Panc1 (cell line): Measurements from ENCODE around the gene NOX4. TPM values are rescaled to one million over a fixed set of nuclear protein-coding genes. Genes with fewer than 3 reads are reported as not detected.

Experiments used
- ATAC-seq: fragments of 200-7000 bp; cut with Tn5 transposase; 2 replicates; pipeline ENCODE4 v1.9.1; 2020; ENCODE audit warnings: mild to moderate bottlenecking, moderate library complexity
- BruUV-seq: library from RNA; stranded (reverse); fragments of 400-500 nt; replicated peaks from 2 replicates; lab custom pipeline; 2021; lab: Mats Ljungman, UMichigan
- CTCF ChIA-PET: fragments of 300-600 bp; sonication (Branson Sonifier 250); formaldehyde crosslinking; loops from one replicate; lab custom pipeline; 2022; ENCODE audit warnings: antibody characterized with exemption; lab: Charles Lee
- POLR2A ChIA-PET: fragments of 300-600 bp; sonication (Branson Sonifier 250); formaldehyde crosslinking; loops from one replicate; lab custom pipeline; 2022; ENCODE audit warnings: antibody characterized with exemption; lab: Charles Lee
- DNase-seq: peaks from one replicate; pipeline ENCODE4 v3.0.0-alpha.2; 2010; ENCODE audit warnings: low read depth, low spot score
- H3K27ac ChIP-seq: 2 replicates; pipeline ENCODE4 v1.5.1; 2011; ENCODE audit warnings: mild to moderate bottlenecking, low read length, inconsistent platforms
- H3K27me3 ChIP-seq: fragments of 200-500 bp; sonication (Bioruptor generic); 2 replicates; pipeline ENCODE4 v1.6.0; 2014; ENCODE audit warnings: low read length, inconsistent platforms; ENCODE audit not compliant: control insufficient read depth, insufficient read depth
- H3K36me3 ChIP-seq: fragments of 200-500 bp; sonication (Bioruptor generic); 2 replicates; pipeline ENCODE4 v1.5.1; 2014; ENCODE audit warnings: inconsistent platforms, mild to moderate bottlenecking, low read length, moderate library complexity; ENCODE audit not compliant: control insufficient read depth, insufficient read depth
- H3K4me1 ChIP-seq: 2 replicates; pipeline ENCODE4 v1.5.1; 2011; ENCODE audit warnings: inconsistent platforms, mild to moderate bottlenecking, low read length, moderate library complexity; ENCODE audit not compliant: control insufficient read depth, insufficient read depth
- H3K4me3 ChIP-seq, 2 experiments: 2 replicates each; pipeline ENCODE4 v1.5.1; 2011 to 2012; ENCODE audit warnings: low read depth in 2 of 2, low read length in 2 of 2, mild to moderate bottlenecking in 2 of 2, inconsistent platforms in 1 of 2, moderate library complexity in 1 of 2
- H3K9me3 ChIP-seq: fragments of 200-500 bp; sonication (Bioruptor generic); 2 replicates; pipeline ENCODE4 v1.5.1; 2014; ENCODE audit warnings: low read depth, mild to moderate bottlenecking, inconsistent platforms, low read length, moderate library complexity; ENCODE audit not compliant: control insufficient read depth, insufficient read depth
- CTCF ChIP-seq: fragments of 450-650 bp; IDR thresholded peaks from 2 replicates; pipeline ENCODE4 v1.5.1; 2017; ENCODE audit warnings: mild to moderate bottlenecking
- POLR2AphosphoS5 ChIP-seq: IDR thresholded peaks from 2 replicates; pipeline ENCODE4 v1.6.1; 2012; ENCODE audit warnings: mild to moderate bottlenecking, low read depth, low read length, moderate library complexity
- REST ChIP-seq, 2 experiments: IDR thresholded peaks; 2 replicates each; pipeline ENCODE4 v1.6.1; 2011 to 2012; ENCODE audit warnings: low read depth in 2 of 2, control low read depth in 1 of 2, low read length in 1 of 2, mild to moderate bottlenecking in 1 of 2, moderate library complexity in 1 of 2; ENCODE audit not compliant: insufficient read depth in 1 of 2
- SIN3A ChIP-seq: IDR thresholded peaks from 2 replicates; pipeline ENCODE4 v1.6.1; 2012; ENCODE audit warnings: low read depth, mild to moderate bottlenecking, low read length, moderate library complexity, borderline replicate concordance; ENCODE audit not compliant: insufficient read depth
- TCF7L2 ChIP-seq: IDR thresholded peaks from 2 replicates; pipeline ENCODE4 v1.6.1; 2011; ENCODE audit warnings: mild to moderate bottlenecking, low read depth, low read length, inconsistent platforms
- in situ Hi-C: cut with HindIII; loops from 2 replicates; pipeline ENCODE4 v1.10.0; 2016; ENCODE audit warnings: low sequenced_read_pairs, low pct_unique_long_range_greater_than_20kb
- intact Hi-C: fragments of 100-400 bp; cut with micrococcal nuclease; formaldehyde crosslinking; loops from one replicate; pipeline ENCODE4 v1.10.0; 2022; ENCODE audit not compliant: unreplicated experiment
- total RNA-seq: library from RNA; stranded (reverse); gene quantifications from one replicate; pipeline ENCODE4 v1.2.1, GENCODE V29; 2021; ENCODE audit not compliant: unreplicated experiment

Gene NOX4
- total RNA-seq, 1 experiment from 2014 or later = not detected

DNA sequence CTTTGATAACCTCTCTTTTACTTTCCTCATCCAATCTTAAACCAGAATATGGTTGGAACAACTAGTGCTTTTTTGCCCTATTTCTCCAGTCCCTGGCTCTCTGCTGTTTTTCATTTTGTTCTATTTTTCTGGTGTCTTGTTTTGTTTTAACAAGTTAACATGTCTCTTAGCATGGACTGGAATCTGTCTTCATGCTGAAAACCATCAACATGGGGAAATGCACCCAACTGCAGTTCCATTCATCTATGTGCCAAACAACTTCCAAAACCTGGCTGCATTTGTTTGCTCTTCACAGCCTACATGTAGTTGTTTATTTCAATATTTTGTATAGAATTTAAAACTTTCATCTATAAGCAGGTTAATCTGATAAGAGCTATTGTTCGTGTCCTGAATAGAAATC is 46.8 kb upstream of the NOX4 start:
- Histone ChIP-seq H3K27ac (no peak overlapping the region), H3K9me3 (no peaks in the 10 kb centered on the region; the same call in 1 of the 2 replicates), H3K4me1 (no peaks in the 10 kb centered on the region), H3K27me3 (no peaks in the 10 kb centered on the region), H3K36me3 (no peaks in the 10 kb centered on the region), H3K4me3 (no peak overlapping the region)
- TF ChIP-seq REST (IDR thresholded peaks at IDR 0.05; ENCODE audit: insufficient read depth in 1 of 2, low read depth in 2 of 2, low read length in 1 of 2) (no peak), TCF7L2 (no peak), POLR2AphosphoS5 (no peak), CTCF (no peak), SIN3A (no peak)
- POLR2A ChIA-PET = no interaction called here
- ATAC-seq (no peak), DNase-seq (no peak)
- in situ Hi-C loops = no loop called here
- CTCF ChIA-PET = no interaction called here
- no TSS peak for BruUV-seq
- intact Hi-C loops = no loop called here

DNA sequence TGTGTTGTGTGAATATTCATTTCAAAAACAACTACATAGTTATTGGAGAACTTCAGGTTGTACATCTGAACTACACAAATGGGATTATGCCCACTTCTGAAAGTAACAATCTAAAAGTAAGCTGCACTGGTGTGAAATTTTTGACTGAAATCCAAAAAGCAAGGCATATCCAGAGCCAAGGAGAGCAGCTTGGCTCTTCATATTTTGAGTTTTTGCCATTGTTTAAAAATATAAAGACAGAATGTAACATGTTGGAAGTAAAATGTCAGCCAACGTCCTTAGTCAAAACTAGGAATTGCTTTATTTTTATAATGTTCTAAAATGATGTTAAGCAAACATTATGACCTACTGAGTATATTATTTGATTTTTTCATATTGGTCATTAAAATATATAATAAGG is 45.8 kb upstream of the NOX4 start:
- TF ChIP-seq REST (IDR thresholded peaks at IDR 0.05; ENCODE audit: insufficient read depth in 1 of 2, low read depth in 2 of 2, low read length in 1 of 2) (no peak), CTCF (no peak), POLR2AphosphoS5 (no peak), SIN3A (no peak), TCF7L2 (no peak)
- Histone ChIP-seq H3K4me3 (no peak overlapping the region), H3K9me3 (no peaks in the 10 kb centered on the region; the same call in 1 of the 2 replicates), H3K4me1 (no peaks in the 10 kb centered on the region), H3K27ac (no peak overlapping the region), H3K36me3 (no peaks in the 10 kb centered on the region), H3K27me3 (no peaks in the 10 kb centered on the region)
- intact Hi-C loops = no loop called here
- DNase-seq (no peak), ATAC-seq (no peak)
- CTCF ChIA-PET = no interaction called here
- no TSS peak for BruUV-seq
- POLR2A ChIA-PET = no interaction called here
- in situ Hi-C loops = no loop called here
